HG02759 (cell line): ENCODE data around the gene BBS7.

ENCODE experiments used
- ATAC-seq: cut with Tn5 transposase; IDR thresholded peaks from one replicate; pipeline ENCODE4 v1.9.1; 2021; ENCODE audit warnings: mild to moderate bottlenecking, moderate library complexity; ENCODE audit not compliant: unreplicated experiment

BBS7 gene

GRCh38 chr4:121792966-121793365 lies 77.3 kb downstream of the BBS7 start:
- no peak for ATAC-seq

- ATAC-seq, result no peak
These were observed 78.8 kb downstream of the BBS7 start for GRCh38 chr4:121791481-121791880.

GRCh38 chr4:121790976-121791375 lies 79.3 kb downstream of the BBS7 start:
- ATAC-seq, result no peak

GRCh38 chr4:121789960-121790829 lies 80.1 kb downstream of the BBS7 start:
- no peak for ATAC-seq

- no peak for ATAC-seq
These were observed 80.8 kb downstream of the BBS7 start for GRCh38 chr4:121789455-121789854.

- ATAC-seq, result peak; percentile 90
These were observed 81.4 kb downstream of the BBS7 start for GRCh38 chr4:121788896-121789295.

- no peak for ATAC-seq
These were observed 84.1 kb downstream of the BBS7 start for GRCh38 chr4:121786221-121786620.

- no peak for ATAC-seq
These were observed 84.8 kb downstream of the BBS7 start for GRCh38 chr4:121785479-121785878.

- ATAC-seq, result no peak
These were observed 85.3 kb downstream of the BBS7 start for GRCh38 chr4:121784975-121785374.

- ATAC-seq, result no peak
These were observed 85.9 kb downstream of the BBS7 start for GRCh38 chr4:121784401-121784800.

- ATAC-seq, result no peak
These were observed 87.1 kb downstream of the BBS7 start for GRCh38 chr4:121783210-121783609.

GRCh38 chr4:121778991-121779628 lies 91.2 kb downstream of the BBS7 start:
- no peak for ATAC-seq

GRCh38 chr4:121777625-121778024 lies 92.6 kb downstream of the BBS7 start:
- ATAC-seq, result no peak

- no peak for ATAC-seq
These were observed 93.5 kb downstream of the BBS7 start for GRCh38 chr4:121776610-121777401.
